Osteoblast (primary cell): ENCODE measurements around the gene LMTK2. TPM values are rescaled to one million over a fixed set of nuclear protein-coding genes. Genes with fewer than 3 reads are reported as not detected.

ENCODE experiments used
- DNase-seq: peaks from one replicate; pipeline ENCODE4 v3.0.0; 2011; ENCODE audit warnings: low spot score, mixed read lengths; ENCODE audit not compliant: insufficient read length; ENCODE audit errors: missing footprints
- H2AFZ ChIP-seq: 2 replicates; pipeline ENCODE4 v1.6.0; 2011; ENCODE audit warnings: mild to moderate bottlenecking, low read length
- H3K27ac ChIP-seq: 2 replicates; pipeline ENCODE4 v1.5.1; 2011; ENCODE audit warnings: mild to moderate bottlenecking, low read depth, low read length, moderate library complexity
- H3K27me3 ChIP-seq: 2 replicates; pipeline ENCODE4 v1.6.0; 2012; ENCODE audit warnings: mild to moderate bottlenecking, control low read depth, inconsistent platforms, low read length, moderate library complexity; ENCODE audit not compliant: insufficient read depth
- H3K36me3 ChIP-seq: 2 replicates; pipeline ENCODE4 v1.5.1; 2011; ENCODE audit warnings: mild to moderate bottlenecking, low read length, control low read depth, moderate library complexity; ENCODE audit not compliant: insufficient read depth
- H3K4me1 ChIP-seq: 2 replicates; pipeline ENCODE4 v1.5.1; 2011; ENCODE audit warnings: mild to moderate bottlenecking, low read length, control low read depth, moderate library complexity; ENCODE audit not compliant: insufficient read depth
- H3K4me2 ChIP-seq: 2 replicates; pipeline ENCODE4 v1.6.0; 2011; ENCODE audit warnings: mild to moderate bottlenecking, low read length; ENCODE audit not compliant: insufficient read depth
- H3K4me3 ChIP-seq: fragments of 200-600 bp; sonication (generic); 3 replicates; pipeline ENCODE4 v1.5.1; 2012; ENCODE audit warnings: mild to moderate bottlenecking, low read length, inconsistent platforms; ENCODE audit not compliant: insufficient read depth
- H3K79me2 ChIP-seq: 2 replicates; pipeline ENCODE4 v1.6.0; 2012; ENCODE audit warnings: mild to moderate bottlenecking, low read length, control low read depth, inconsistent platforms; ENCODE audit not compliant: insufficient read depth
- H3K9me3 ChIP-seq: 2 replicates; pipeline ENCODE4 v1.5.1; 2011; ENCODE audit warnings: low read depth, low read length, control low read depth
- H4K20me1 ChIP-seq: 2 replicates; pipeline ENCODE4 v1.6.0; 2012; ENCODE audit warnings: mild to moderate bottlenecking, low read length, control low read depth; ENCODE audit not compliant: insufficient read depth
- total RNA-seq: library from RNA; depleted of rRNA; stranded (reverse); fragments of >200 nt; gene quantifications from 2 replicates; pipeline ENCODE4 v1.2.3, GENCODE V29; 2012
- TF ChIP-seq, protein P1 (sequence below): IDR thresholded peaks from 2 replicates; pipeline ENCODE4 v1.5.1; 2011; ENCODE audit warnings: mild to moderate bottlenecking, low read depth, low read length, moderate library complexity; ENCODE audit errors: extremely low read depth

The LMTK2 gene
- total RNA-seq, 1 donor = 14.1 TPM

DNA sequence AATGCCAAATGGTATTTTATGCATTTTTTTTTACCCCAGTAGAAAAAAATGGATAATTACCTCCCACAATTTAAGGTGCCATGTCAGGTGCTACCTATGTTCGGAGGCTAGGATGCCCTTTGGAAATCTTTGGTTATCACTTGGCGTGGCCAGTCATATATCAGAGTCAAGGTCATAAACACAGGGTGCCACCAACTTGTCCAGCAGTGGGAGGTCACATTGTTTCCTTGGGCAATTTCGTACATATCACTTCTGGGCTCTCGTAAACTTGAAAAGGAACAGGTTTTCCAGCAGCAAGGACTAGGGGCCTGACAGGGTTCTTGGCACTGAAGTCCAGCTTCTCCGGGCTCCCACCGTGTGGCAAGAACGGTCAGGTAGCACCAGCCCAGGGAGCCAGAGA lies 56.6 kb downstream of the LMTK2 start:
- Histone ChIP-seq H3K27me3 (no peaks in the 10 kb centered on the region), H3K9me3 (no peaks in the 10 kb centered on the region), H2AFZ (no peak overlapping the region), H3K36me3 (no peaks in the 10 kb centered on the region), H3K27ac (peak overlapping the region; percentile 28), H3K4me1 (peaks cover 3% of the 10 kb centered on the region), H4K20me1 (peaks cover 7% of the 10 kb centered on the region), H3K4me2 (no peak overlapping the region), H3K79me2 (no peaks in the 10 kb centered on the region), H3K4me3 (no peak overlapping the region)
- DNase-seq = no peak
- TF ChIP-seq, protein P1, sequence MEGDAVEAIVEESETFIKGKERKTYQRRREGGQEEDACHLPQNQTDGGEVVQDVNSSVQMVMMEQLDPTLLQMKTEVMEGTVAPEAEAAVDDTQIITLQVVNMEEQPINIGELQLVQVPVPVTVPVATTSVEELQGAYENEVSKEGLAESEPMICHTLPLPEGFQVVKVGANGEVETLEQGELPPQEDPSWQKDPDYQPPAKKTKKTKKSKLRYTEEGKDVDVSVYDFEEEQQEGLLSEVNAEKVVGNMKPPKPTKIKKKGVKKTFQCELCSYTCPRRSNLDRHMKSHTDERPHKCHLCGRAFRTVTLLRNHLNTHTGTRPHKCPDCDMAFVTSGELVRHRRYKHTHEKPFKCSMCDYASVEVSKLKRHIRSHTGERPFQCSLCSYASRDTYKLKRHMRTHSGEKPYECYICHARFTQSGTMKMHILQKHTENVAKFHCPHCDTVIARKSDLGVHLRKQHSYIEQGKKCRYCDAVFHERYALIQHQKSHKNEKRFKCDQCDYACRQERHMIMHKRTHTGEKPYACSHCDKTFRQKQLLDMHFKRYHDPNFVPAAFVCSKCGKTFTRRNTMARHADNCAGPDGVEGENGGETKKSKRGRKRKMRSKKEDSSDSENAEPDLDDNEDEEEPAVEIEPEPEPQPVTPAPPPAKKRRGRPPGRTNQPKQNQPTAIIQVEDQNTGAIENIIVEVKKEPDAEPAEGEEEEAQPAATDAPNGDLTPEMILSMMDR = no peak

DNA sequence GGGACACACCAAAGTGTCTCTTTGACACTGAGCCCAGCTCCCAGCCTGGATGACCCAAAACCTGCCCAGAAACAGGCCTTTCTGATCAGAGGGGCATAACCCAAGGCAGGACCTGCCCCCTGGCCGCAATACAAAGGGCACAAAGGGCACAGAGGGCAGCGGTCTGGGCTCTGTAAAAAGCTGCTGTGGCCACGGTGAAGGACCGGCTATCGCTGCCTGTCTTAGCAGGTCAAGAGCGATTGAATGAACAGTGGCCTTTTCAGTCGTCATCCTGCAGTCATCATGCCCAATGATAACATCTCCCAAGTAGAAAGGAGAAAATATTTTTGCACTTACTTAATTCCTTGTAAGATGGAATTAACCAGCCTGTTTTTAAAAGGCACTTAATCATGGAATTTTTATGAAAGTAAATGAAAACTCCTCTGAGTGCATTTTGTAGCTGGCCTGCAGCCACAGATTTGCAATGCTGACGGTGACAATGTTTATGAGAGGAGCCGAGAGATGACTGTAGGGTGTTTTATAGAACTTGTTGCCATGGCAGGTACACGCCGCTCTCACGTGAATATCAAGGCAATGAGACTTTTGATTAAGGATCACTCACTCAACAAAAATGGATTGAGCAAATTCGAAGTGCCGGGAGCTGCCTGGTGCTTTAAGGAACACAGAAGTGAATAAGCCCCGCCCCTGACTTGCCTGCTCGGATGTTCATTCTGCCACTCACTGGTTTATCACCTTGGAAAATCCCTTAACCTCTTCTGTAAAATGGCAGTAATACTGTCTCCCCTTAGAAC lies 57.2 kb downstream of the LMTK2 start:
- no peak overlapping the region for H2AFZ ChIP-seq
- no peaks in the 10 kb centered on the region for H3K27me3 ChIP-seq
- H4K20me1 ChIP-seq = peaks cover 7% of the 10 kb centered on the region
- H3K9me3 ChIP-seq = no peaks in the 10 kb centered on the region
- TF ChIP-seq, protein P1 = no peak
- peak; percentile 70 for DNase-seq
- H3K27ac ChIP-seq = peak overlapping the region; percentile 28
- no peak overlapping the region for H3K4me3 ChIP-seq
- peak overlapping the region; percentile 24 for H3K4me2 ChIP-seq
- peaks cover 3% of the 10 kb centered on the region for H3K4me1 ChIP-seq
- H3K79me2 ChIP-seq = no peaks in the 10 kb centered on the region
- no peaks in the 10 kb centered on the region for H3K36me3 ChIP-seq

DNA sequence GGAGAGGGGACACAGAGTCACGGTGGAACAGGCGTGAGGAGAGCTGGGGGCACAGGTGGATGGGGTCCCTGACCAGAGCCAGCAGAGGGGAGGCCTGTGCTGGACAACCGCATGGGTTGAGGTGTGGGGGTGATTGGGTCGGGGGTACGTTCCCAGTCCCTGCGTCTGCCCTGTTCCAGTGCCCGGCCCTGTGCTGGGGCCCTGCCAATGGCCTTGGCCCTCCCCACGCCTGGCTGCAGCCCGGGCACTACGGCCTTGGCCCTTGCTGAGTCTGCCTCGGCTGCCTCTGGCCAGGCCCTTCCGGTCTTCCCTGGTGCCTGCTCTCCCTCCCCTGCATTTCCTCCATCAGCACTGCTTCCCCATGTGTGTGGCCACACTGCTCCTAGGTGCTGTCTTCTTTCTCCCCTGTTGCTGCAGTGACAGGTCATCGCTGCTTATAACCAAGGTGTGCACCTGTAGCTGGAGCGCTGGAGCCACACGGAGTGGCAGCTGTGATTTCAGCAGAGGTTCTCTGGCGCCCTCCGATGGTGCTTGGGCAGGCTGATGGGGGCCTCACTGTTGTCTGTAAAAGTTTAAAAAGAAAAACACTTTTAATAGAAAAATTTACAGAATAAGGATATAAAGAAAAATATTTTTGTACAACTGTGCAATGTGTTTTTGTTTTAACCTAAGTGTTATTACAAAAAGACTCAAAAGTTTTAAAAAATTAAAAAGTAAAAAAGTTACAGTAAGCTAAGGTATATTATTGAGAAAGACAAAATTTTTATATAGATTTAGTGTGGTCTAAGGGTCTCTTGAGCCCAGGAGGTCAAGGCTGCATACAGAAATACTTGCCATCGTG lies 59.4 kb downstream of the LMTK2 start:
- DNase-seq = peak; percentile 85
- Histone ChIP-seq H3K9me3 (no peaks in the 10 kb centered on the region), H3K36me3 (no peaks in the 10 kb centered on the region), H4K20me1 (peaks cover 7% of the 10 kb centered on the region), H3K79me2 (no peaks in the 10 kb centered on the region), H3K4me3 (no peak overlapping the region), H2AFZ (no peak overlapping the region), H3K4me1 (peaks cover 3% of the 10 kb centered on the region), H3K27ac (no peak overlapping the region), H3K27me3 (no peaks in the 10 kb centered on the region), H3K4me2 (no peak overlapping the region)
- TF ChIP-seq, protein P1 = peak; percentile 77

DNA sequence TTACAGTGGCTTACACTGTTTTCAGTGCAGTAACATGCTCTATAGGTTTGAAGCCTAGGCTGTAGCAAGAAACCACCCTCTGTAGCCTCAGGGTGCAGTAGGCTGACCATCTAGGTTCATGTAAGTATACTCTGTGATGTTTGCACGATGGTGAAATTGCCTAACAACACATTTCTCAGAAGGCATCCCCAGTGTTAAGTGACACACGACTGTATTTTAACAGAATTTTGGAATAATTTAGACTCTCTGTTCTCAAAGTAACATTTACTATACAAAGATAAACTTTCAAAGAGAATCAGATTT lies 60.0 kb downstream of the LMTK2 start:
- Histone ChIP-seq H3K9me3 (no peaks in the 10 kb centered on the region), H3K27ac (no peak overlapping the region), H3K79me2 (no peaks in the 10 kb centered on the region), H3K27me3 (no peaks in the 10 kb centered on the region), H3K36me3 (no peaks in the 10 kb centered on the region), H2AFZ (no peak overlapping the region), H4K20me1 (peaks cover 7% of the 10 kb centered on the region), H3K4me3 (no peak overlapping the region), H3K4me1 (peaks cover 3% of the 10 kb centered on the region), H3K4me2 (no peak overlapping the region)
- TF ChIP-seq, protein P1 = no peak
- DNase-seq = no peak
